ENCODE data around the gene C1RL. TPM values are rescaled to one million over a fixed set of nuclear protein-coding genes. Genes with fewer than 3 reads are reported as not detected.

C1RL gene
- total RNA-seq, 1 experiment from 2014 or later = 25.9 TPM

DNA sequence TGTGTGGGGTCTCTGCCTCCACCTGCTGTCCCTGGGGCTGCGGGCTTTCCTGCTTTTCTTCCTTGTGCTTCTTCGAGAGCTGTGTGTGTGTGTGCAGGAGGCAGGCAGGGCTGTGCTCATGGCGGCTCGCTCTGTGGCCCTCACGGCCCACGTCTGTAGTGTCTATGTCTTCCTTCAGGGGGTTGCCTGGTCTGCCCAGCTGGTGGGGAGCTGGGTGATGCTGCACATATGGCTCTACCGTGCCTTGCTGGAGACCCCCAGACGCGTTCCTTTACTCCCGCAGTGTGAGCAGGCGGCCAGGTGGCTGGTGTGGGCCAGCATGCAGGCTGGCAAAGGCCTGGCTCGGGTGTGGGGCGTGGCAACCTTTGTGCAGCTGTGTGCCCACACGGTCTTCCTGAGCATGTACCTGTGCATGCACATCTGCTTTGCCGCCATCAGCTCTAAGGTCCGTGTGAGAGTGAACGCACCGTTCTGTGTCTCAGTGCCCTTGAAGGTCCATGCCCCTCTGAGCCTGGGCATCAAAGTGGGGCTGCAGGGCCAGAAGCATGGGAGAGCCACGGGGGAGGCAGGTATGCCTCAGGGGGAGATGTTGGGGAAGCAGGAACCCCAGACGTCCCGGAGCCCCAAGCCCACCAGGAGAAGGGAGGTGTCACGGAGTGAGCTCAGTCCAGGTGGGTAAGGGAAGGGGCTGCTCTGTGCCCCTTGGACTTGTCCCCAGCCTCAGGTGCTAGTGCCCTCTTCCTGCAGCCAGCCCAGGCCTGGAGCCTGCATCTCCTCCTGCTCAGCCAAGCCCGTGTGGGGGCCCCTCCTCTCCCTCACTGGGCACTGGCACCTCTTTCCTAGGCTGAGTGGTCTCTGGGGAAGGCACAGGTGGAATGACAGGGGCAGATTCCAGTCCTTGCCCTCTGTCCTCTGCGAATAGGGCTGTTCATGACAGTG lies 47.5 kb upstream of the C1RL start:
- no peak overlapping the region for H3K9ac ChIP-seq (ENCODE audit: low read length)
- DNase-seq (ENCODE audit: low read depth, low spot score) = no peak
- H3K79me2 ChIP-seq (ENCODE audit: insufficient read depth, low read length) = no peaks in the 10 kb centered on the region
- no peaks in the 10 kb centered on the region for H3K27me3 ChIP-seq (ENCODE audit: insufficient read depth, low read length)
- intact Hi-C loops (cut with micrococcal nuclease) = no loop called here
- H3K4me1 ChIP-seq (ENCODE audit: control insufficient read depth in 1 of 2, insufficient read depth in 2 of 2, low read length in 2 of 2) = peaks cover 0 to 8% of the 10 kb centered on the region in 2 experiments; a peak in 3 of 4 replicates
- RAD21 ChIA-PET (ENCODE audit: low non-redundant PET in 1 of 2, low total read pairs in 2 of 2, uncharacterized antibody in 2 of 2, unreplicated experiment in 2 of 2) = no interaction called here
- TF ChIP-seq, protein P1, sequence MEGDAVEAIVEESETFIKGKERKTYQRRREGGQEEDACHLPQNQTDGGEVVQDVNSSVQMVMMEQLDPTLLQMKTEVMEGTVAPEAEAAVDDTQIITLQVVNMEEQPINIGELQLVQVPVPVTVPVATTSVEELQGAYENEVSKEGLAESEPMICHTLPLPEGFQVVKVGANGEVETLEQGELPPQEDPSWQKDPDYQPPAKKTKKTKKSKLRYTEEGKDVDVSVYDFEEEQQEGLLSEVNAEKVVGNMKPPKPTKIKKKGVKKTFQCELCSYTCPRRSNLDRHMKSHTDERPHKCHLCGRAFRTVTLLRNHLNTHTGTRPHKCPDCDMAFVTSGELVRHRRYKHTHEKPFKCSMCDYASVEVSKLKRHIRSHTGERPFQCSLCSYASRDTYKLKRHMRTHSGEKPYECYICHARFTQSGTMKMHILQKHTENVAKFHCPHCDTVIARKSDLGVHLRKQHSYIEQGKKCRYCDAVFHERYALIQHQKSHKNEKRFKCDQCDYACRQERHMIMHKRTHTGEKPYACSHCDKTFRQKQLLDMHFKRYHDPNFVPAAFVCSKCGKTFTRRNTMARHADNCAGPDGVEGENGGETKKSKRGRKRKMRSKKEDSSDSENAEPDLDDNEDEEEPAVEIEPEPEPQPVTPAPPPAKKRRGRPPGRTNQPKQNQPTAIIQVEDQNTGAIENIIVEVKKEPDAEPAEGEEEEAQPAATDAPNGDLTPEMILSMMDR (IDR thresholded peaks at IDR 0.05 in 2 of 3, conservative IDR thresholded peaks at IDR 0.05 in 1 of 3; ENCODE audit: borderline replicate concordance in 1 of 3, insufficient read depth in 1 of 3, low read depth in 2 of 3, low read length in 2 of 3) = no peak
- TF ChIP-seq, protein P2, sequence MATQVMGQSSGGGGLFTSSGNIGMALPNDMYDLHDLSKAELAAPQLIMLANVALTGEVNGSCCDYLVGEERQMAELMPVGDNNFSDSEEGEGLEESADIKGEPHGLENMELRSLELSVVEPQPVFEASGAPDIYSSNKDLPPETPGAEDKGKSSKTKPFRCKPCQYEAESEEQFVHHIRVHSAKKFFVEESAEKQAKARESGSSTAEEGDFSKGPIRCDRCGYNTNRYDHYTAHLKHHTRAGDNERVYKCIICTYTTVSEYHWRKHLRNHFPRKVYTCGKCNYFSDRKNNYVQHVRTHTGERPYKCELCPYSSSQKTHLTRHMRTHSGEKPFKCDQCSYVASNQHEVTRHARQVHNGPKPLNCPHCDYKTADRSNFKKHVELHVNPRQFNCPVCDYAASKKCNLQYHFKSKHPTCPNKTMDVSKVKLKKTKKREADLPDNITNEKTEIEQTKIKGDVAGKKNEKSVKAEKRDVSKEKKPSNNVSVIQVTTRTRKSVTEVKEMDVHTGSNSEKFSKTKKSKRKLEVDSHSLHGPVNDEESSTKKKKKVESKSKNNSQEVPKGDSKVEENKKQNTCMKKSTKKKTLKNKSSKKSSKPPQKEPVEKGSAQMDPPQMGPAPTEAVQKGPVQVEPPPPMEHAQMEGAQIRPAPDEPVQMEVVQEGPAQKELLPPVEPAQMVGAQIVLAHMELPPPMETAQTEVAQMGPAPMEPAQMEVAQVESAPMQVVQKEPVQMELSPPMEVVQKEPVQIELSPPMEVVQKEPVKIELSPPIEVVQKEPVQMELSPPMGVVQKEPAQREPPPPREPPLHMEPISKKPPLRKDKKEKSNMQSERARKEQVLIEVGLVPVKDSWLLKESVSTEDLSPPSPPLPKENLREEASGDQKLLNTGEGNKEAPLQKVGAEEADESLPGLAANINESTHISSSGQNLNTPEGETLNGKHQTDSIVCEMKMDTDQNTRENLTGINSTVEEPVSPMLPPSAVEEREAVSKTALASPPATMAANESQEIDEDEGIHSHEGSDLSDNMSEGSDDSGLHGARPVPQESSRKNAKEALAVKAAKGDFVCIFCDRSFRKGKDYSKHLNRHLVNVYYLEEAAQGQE (IDR thresholded peaks at IDR 0.05; ENCODE audit: low read depth) = no peak
- TF ChIP-seq POLR2A (IDR thresholded peaks at IDR 0.05; ENCODE audit: borderline replicate concordance, extremely low read depth, insufficient read depth, insufficient read length) (no peak), TCF7L2 (IDR thresholded peaks at IDR 0.05; ENCODE audit: borderline replicate concordance, extremely low read depth, insufficient read depth, insufficient read length) (no peak), ZNF274 (IDR thresholded peaks at IDR 0.05; ENCODE audit: low read depth, low read length) (no peak), ZFX (IDR thresholded peaks at IDR 0.05) (no peak), EGR1 (IDR thresholded peaks at IDR 0.05; ENCODE audit: low read depth) (no peak), JUND (IDR thresholded peaks at IDR 0.05) (no peak), CEBPB (IDR thresholded peaks at IDR 0.05; ENCODE audit: low read depth) (no peak), FOSL1 (IDR thresholded peaks at IDR 0.05; ENCODE audit: low read depth) (no peak)
- TF ChIP-seq, protein P3, sequence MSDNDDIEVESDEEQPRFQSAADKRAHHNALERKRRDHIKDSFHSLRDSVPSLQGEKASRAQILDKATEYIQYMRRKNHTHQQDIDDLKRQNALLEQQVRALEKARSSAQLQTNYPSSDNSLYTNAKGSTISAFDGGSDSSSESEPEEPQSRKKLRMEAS (IDR thresholded peaks at IDR 0.05) = no peak
- TF ChIP-seq, protein P4, sequence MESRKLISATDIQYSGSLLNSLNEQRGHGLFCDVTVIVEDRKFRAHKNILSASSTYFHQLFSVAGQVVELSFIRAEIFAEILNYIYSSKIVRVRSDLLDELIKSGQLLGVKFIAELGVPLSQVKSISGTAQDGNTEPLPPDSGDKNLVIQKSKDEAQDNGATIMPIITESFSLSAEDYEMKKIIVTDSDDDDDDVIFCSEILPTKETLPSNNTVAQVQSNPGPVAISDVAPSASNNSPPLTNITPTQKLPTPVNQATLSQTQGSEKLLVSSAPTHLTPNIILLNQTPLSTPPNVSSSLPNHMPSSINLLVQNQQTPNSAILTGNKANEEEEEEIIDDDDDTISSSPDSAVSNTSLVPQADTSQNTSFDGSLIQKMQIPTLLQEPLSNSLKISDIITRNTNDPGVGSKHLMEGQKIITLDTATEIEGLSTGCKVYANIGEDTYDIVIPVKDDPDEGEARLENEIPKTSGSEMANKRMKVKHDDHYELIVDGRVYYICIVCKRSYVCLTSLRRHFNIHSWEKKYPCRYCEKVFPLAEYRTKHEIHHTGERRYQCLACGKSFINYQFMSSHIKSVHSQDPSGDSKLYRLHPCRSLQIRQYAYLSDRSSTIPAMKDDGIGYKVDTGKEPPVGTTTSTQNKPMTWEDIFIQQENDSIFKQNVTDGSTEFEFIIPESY (IDR thresholded peaks at IDR 0.05; ENCODE audit: extremely low read depth, insufficient replicate concordance, low read length) = no peak
- H4K20me1 ChIP-seq (ENCODE audit: insufficient read depth) = no peaks in the 10 kb centered on the region
- no TSS peak for BruUV-seq (replicated peaks)
- CTCF ChIA-PET = no interaction called here
- no peak overlapping the region for H2AFZ ChIP-seq (ENCODE audit: low read depth, low read length, poor library complexity, severe bottlenecking)
- H3K4me2 ChIP-seq (ENCODE audit: low read length) = no peak overlapping the region
- no peak overlapping the region for H3K4me3 ChIP-seq (replicated peaks in 1 of 2; ENCODE audit: low read depth in 1 of 2, low read length in 2 of 2)
- ATAC-seq = no peak
- POLR2A ChIA-PET = no interaction called here
- no peak overlapping the region for H3K27ac ChIP-seq (ENCODE audit: low read depth, low read length)
- H3K9me2 ChIP-seq (ENCODE audit: insufficient read depth) = no peaks in the 10 kb centered on the region
- H3K9me3 ChIP-seq (ENCODE audit: control insufficient read depth in 1 of 2, insufficient read depth in 1 of 2, low read depth in 1 of 2, low read length in 2 of 2) = no peaks in the 10 kb centered on the region
- H3K36me3 ChIP-seq (ENCODE audit: control insufficient read depth in 1 of 2, insufficient read depth in 2 of 2, low read length in 2 of 2) = 0 out of 4 replicates have a peak, but pooled peaks cover 0 to under 1% of the 10 kb centered on the region in 2 experiments
